SK-N-SH (cell line): ENCODE measurements around the gene DECR2. TPM values are rescaled to one million over a fixed set of nuclear protein-coding genes. Genes with fewer than 3 reads are reported as not detected.

Experiments used
- CTCF ChIA-PET: fragments of 300-600, 350-600 bp; formaldehyde crosslinking; extraction: SDS; loops from one replicate; lab custom pipeline; 2021; lab: Yijun Ruan, JAX
- POLR2A ChIA-PET: fragments of 350-600 bp; sonication (Branson Sonifier 250); formaldehyde crosslinking; extraction: SDS; loops from one replicate; lab custom pipeline; 2020; ENCODE audit warnings: antibody characterized with exemption, inconsistent platforms; lab: Yijun Ruan, JAX
- DNase-seq: peaks from one replicate; pipeline ENCODE4 v3.0.0; 2012
- H2AFZ ChIP-seq: fragments of 200-600 bp; sonication (generic); 2 replicates; pipeline ENCODE4 v1.8.1; 2016; ENCODE audit warnings: antibody characterized with exemption, mild to moderate bottlenecking, low read depth
- H3F3A ChIP-seq: fragments of 200-600 bp; sonication (generic); replicated peaks from 2 replicates; pipeline ENCODE3; 2016; ENCODE audit warnings: antibody characterized with exemption, mild to moderate bottlenecking; ENCODE audit not compliant: insufficient read depth
- H3K27ac ChIP-seq, 2 experiments: fragments of 200-500 bp in 1 of 2; fragments of 200-600 bp in 1 of 2; sonication (Bioruptor generic) in 1 of 2; sonication (generic), shearing (Covaris generic) in 1 of 2; 2 replicates each; pipeline versions ENCODE4 v1.5.1 to v1.6.1; 2014 to 2016; ENCODE audit warnings: low read depth in 2 of 2, inconsistent platforms in 1 of 2, low read length in 1 of 2, mild to moderate bottlenecking in 1 of 2, mixed read lengths in 1 of 2
- H3K27me3 ChIP-seq: fragments of 200-600 bp; sonication (generic), shearing (Covaris generic); 2 replicates; pipeline ENCODE4 v1.6.1; 2016; ENCODE audit warnings: mixed run types; ENCODE audit not compliant: insufficient read depth
- H3K36me3 ChIP-seq, 2 experiments: fragments of 200-500 bp in 1 of 2; fragments of 200-600 bp in 1 of 2; sonication (Bioruptor generic) in 1 of 2; sonication (generic) in 1 of 2; replicated peaks in 1 of 2; 2 replicates each; pipeline versions ENCODE3 to v1.5.1; 2014 to 2016; ENCODE audit warnings: low read length in 1 of 2, mild to moderate bottlenecking in 1 of 2; ENCODE audit not compliant: insufficient read depth in 2 of 2, control insufficient read depth in 1 of 2
- H3K4me1 ChIP-seq, 2 experiments: fragments of 200-500 bp in 1 of 2; fragments of 200-600 bp in 1 of 2; sonication (Bioruptor generic) in 1 of 2; sonication (generic), shearing (Covaris generic) in 1 of 2; 2 replicates each; pipeline versions ENCODE4 v1.5.1 to v1.6.1; 2014 to 2016; ENCODE audit warnings: low read depth in 1 of 2, low read length in 1 of 2, mixed run types in 1 of 2; ENCODE audit not compliant: insufficient read depth in 2 of 2, control insufficient read depth in 1 of 2
- H3K4me2 ChIP-seq: fragments of 200-600 bp; sonication (generic), shearing (Covaris generic); 2 replicates; pipeline ENCODE4 v1.6.1; 2017; ENCODE audit warnings: mixed run types
- H3K4me3 ChIP-seq, 2 experiments: fragments of 200-500 bp in 1 of 2; fragments of 200-600 bp in 1 of 2; sonication (Bioruptor generic) in 1 of 2; sonication (generic), shearing (Covaris generic) in 1 of 2; 2 replicates each; pipeline versions ENCODE4 v1.5.1 to v1.8.1; 2014 to 2016; ENCODE audit warnings: low read depth in 2 of 2, inconsistent platforms in 1 of 2, low read length in 1 of 2, mild to moderate bottlenecking in 1 of 2, mixed read lengths in 1 of 2, moderate library complexity in 1 of 2
- H3K79me2 ChIP-seq: fragments of 200-600 bp; sonication (generic); 2 replicates; pipeline ENCODE4 v1.8.1; 2017; ENCODE audit warnings: mild to moderate bottlenecking; ENCODE audit not compliant: insufficient read depth
- H3K9ac ChIP-seq: fragments of 200-600 bp; sonication (generic); 2 replicates; pipeline ENCODE4 v1.6.1; 2017; ENCODE audit warnings: mixed run types
- H3K9me2 ChIP-seq: fragments of 200-600 bp; sonication (generic); 2 replicates; pipeline ENCODE4 v1.6.1; 2017; ENCODE audit warnings: mixed run types
- H3K9me3 ChIP-seq: fragments of 200-600 bp; sonication (generic); 2 replicates; pipeline ENCODE4 v1.6.1; 2017; ENCODE audit warnings: mixed run types, mild to moderate bottlenecking, moderate library complexity
- H4K20me1 ChIP-seq: fragments of 200-600 bp; sonication (generic); 2 replicates; pipeline ENCODE4 v1.6.1; 2017; ENCODE audit warnings: mild to moderate bottlenecking, mixed run types; ENCODE audit not compliant: insufficient read depth
- GATA2 ChIP-seq: sonication (generic); formaldehyde crosslinking; IDR thresholded peaks from 2 replicates; pipeline ENCODE4 v1.5.0; 2020; ENCODE audit warnings: mild to moderate bottlenecking, missing genetic modification reagents
- MXI1 ChIP-seq: IDR thresholded peaks from 2 replicates; pipeline ENCODE4 v1.6.1; 2012; ENCODE audit warnings: mild to moderate bottlenecking, low read depth, low read length, improper control_type of control experiment
- PBX3 ChIP-seq: IDR thresholded peaks from 2 replicates; pipeline ENCODE4; 2012
- RAD21 ChIP-seq: IDR thresholded peaks from 2 replicates; pipeline ENCODE4 v1.6.1; 2012; ENCODE audit warnings: mild to moderate bottlenecking, low read length
- RCOR1 ChIP-seq: fragments of 150-350 bp; IDR thresholded peaks from 2 replicates; pipeline ENCODE4 v1.6.1; 2017; ENCODE audit warnings: antibody characterized with exemption, low read length
- REST ChIP-seq: IDR thresholded peaks from 2 replicates; pipeline ENCODE4 v1.6.1; 2012; ENCODE audit warnings: mild to moderate bottlenecking, low read depth, low read length, moderate library complexity
- WGBS: methylation state at CpG from one replicate; pipeline ENCODE4 v1.1.6; 2017; ENCODE audit warnings: low lambda C conversion rate; 5-methylcytosine and 5-hydroxymethylcytosine counted together
- polyA plus RNA-seq, 3 experiments: library from polyadenylated mRNA; depleted of rRNA; stranded (reverse); fragments of >200 nt; gene quantifications; 2 replicates each; pipeline ENCODE4 v1.2.3, GENCODE V29; 2012
- TF ChIP-seq, protein P1 (sequence below): IDR thresholded peaks from 2 replicates; pipeline ENCODE4 v1.4.0; 2012; ENCODE audit warnings: low read depth, borderline replicate concordance
- TF ChIP-seq, protein P2 (sequence below): fragments of 150-350 bp; IDR thresholded peaks from 2 replicates; pipeline ENCODE4 v1.6.1; 2017; ENCODE audit warnings: antibody characterized with exemption, low read length, low read depth, borderline replicate concordance
- TF ChIP-seq, protein P3 (sequence below): fragments of 150-350 bp; IDR thresholded peaks from 2 replicates; pipeline ENCODE4 v1.6.1; 2016; ENCODE audit warnings: mild to moderate bottlenecking, low read depth, low read length

The DECR2 gene
- polyA plus RNA-seq, 1 of the 3 experiments (the other 2 are of a cell fraction): 53.0 TPM

- TF ChIP-seq REST: no peak
These were observed 47.3 kb upstream of the DECR2 start (continued) for GRCh38 chr16:354291-354881.

DNA sequence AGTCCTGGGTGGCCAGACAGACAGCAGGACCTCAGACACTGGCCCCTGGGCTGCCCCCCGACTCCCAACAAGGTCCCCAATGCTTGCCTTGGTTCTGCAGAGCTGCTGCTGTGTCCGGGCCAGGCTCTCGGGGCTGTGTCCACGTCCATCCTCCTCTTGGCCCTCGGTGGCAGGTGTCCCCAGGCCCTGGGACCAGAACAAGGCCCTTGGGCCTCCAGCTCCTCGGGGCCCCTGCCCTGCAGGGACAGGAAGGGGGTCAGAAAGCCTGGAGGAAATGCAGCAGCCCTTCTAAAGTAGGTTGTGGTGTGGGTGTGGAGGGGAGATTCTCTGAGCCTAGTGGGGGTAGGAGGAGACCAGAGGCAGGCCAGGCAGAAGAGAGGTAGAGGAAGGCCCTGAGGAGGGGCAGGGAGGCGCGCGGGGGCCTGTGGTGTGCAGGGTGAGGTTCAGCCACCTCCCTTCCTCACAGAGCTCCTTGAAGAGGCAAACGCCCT lies 46.7 kb upstream of the DECR2 start:
- WGBS: 84% methylated on average over 8 of the region's 10 CpGs
- no peak overlapping the region for H3K9ac ChIP-seq
- peaks cover 20% of the 10 kb centered on the region for H3K79me2 ChIP-seq
- ChIA-PET CTCF (interaction anchor here (0.8 to 1.2 kb wide), 3 partner anchors 14 to 238 kb away, joined by 3 to 4 read pairs (median 4); no protein-coding TSS in a partner anchor), POLR2A (no interaction called here)
- no peak overlapping the region for H3K4me3 ChIP-seq
- TF ChIP-seq, protein P1, sequence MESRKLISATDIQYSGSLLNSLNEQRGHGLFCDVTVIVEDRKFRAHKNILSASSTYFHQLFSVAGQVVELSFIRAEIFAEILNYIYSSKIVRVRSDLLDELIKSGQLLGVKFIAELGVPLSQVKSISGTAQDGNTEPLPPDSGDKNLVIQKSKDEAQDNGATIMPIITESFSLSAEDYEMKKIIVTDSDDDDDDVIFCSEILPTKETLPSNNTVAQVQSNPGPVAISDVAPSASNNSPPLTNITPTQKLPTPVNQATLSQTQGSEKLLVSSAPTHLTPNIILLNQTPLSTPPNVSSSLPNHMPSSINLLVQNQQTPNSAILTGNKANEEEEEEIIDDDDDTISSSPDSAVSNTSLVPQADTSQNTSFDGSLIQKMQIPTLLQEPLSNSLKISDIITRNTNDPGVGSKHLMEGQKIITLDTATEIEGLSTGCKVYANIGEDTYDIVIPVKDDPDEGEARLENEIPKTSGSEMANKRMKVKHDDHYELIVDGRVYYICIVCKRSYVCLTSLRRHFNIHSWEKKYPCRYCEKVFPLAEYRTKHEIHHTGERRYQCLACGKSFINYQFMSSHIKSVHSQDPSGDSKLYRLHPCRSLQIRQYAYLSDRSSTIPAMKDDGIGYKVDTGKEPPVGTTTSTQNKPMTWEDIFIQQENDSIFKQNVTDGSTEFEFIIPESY: no peak
- TF ChIP-seq RCOR1: no peak
- TF ChIP-seq GATA2 (CRISPR knock-in tag): no peak
- TF ChIP-seq, protein P2, sequence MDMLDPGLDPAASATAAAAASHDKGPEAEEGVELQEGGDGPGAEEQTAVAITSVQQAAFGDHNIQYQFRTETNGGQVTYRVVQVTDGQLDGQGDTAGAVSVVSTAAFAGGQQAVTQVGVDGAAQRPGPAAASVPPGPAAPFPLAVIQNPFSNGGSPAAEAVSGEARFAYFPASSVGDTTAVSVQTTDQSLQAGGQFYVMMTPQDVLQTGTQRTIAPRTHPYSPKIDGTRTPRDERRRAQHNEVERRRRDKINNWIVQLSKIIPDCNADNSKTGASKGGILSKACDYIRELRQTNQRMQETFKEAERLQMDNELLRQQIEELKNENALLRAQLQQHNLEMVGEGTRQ: no peak
- no peak for TF ChIP-seq PBX3
- no peak for TF ChIP-seq MXI1
- TF ChIP-seq, protein P3, sequence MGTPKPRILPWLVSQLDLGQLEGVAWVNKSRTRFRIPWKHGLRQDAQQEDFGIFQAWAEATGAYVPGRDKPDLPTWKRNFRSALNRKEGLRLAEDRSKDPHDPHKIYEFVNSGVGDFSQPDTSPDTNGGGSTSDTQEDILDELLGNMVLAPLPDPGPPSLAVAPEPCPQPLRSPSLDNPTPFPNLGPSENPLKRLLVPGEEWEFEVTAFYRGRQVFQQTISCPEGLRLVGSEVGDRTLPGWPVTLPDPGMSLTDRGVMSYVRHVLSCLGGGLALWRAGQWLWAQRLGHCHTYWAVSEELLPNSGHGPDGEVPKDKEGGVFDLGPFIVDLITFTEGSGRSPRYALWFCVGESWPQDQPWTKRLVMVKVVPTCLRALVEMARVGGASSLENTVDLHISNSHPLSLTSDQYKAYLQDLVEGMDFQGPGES: no peak
- TF ChIP-seq RAD21: no peak
- no peaks in the 10 kb centered on the region for H3F3A ChIP-seq
- H3K27me3 ChIP-seq: no peaks in the 10 kb centered on the region
- H3K36me3 ChIP-seq: peaks cover 4 to 6% of the 10 kb centered on the region in 2 experiments
- no peak overlapping the region for H3K4me2 ChIP-seq
- H4K20me1 ChIP-seq: peaks cover 12% of the 10 kb centered on the region; the same call in 1 of the 2 replicates
- no peaks in the 10 kb centered on the region for H3K9me3 ChIP-seq
- H3K27ac ChIP-seq: no peak overlapping the region
- no peak overlapping the region for H2AFZ ChIP-seq
- no peaks in the 10 kb centered on the region for H3K9me2 ChIP-seq
- peaks cover 0 to 4% of the 10 kb centered on the region in 2 experiments; a peak in 2 of 4 replicates for H3K4me1 ChIP-seq
- no peak for DNase-seq
